Left hindlimb (tissue), 1 donor: Measurements from ENCODE around the gene FUT8.

ENCODE experiments used
- DNase-seq: peaks from one replicate; pipeline ENCODE4 v3.0.0-alpha.2; 2018

Gene FUT8

DNA sequence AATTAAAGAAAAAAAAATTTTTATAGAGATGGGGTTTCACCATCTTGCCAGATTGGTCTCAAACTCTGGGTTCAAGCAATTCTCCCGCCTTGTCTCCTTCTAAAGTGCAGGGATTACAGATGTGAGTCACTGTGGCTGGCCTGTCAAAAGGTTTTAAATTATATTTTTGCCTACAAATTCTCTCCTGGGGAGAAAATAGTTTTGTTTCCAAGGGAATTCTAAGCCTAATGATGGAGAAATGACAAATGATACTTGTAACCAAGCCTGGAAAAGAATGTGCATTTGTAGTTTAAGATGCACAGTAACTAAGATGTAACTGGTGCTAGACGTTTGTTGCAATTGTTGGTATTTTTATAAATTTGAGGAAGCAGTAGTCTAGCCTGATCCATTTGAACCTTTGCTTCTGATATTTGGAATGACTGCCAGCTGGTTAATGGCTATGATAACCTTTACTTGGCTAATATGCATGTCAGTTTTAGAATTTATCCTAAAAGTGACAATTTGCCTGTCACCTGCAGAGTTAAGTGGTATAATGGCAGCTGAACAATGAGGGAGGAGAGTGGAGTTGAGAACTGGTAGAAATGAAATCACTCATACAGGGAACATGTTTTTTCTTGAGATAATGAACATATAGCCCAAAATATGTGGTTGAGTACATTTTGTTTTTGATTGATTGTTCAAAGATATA is 148.0 kb downstream of the FUT8 start:
- DNase-seq: no peak

DNA sequence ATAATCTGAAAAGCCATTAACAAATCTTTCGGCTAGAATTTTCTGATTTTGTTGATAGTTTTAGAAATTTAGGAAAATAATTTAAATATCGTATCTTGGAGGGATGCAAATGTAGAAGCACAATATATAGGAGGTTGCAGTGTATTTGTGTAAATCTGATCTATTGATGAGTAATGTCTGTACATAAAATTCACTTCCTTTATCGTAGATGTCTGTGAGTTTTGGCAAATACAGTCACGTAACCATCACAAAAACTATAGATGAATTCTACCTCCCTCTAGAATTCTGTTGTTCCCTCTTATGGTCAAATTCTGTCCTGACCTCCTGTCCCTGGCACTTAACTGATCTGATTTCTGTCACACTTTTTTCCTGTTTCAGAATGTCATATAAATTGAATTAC is 151.8 kb downstream of the FUT8 start:
- DNase-seq: no peak

DNA sequence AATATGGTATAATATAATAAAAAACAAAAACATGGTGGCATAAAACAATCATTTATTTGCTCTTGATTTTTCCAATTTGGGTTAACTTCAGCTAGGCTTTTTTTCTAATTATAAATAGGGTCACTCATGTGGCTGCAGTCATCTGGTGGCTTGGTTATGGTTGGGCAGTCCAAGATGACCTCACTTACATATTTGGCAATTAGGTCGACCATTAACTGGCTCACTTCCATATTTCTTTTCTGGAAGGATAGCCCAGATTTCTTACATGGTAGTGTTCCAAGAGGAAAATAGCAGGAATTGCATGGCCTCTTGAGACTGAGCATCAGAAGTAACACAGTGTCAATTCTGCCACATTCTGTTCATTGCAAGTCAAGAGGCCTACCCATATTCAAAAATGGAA is 153.4 kb downstream of the FUT8 start:
- no peak for DNase-seq

DNA sequence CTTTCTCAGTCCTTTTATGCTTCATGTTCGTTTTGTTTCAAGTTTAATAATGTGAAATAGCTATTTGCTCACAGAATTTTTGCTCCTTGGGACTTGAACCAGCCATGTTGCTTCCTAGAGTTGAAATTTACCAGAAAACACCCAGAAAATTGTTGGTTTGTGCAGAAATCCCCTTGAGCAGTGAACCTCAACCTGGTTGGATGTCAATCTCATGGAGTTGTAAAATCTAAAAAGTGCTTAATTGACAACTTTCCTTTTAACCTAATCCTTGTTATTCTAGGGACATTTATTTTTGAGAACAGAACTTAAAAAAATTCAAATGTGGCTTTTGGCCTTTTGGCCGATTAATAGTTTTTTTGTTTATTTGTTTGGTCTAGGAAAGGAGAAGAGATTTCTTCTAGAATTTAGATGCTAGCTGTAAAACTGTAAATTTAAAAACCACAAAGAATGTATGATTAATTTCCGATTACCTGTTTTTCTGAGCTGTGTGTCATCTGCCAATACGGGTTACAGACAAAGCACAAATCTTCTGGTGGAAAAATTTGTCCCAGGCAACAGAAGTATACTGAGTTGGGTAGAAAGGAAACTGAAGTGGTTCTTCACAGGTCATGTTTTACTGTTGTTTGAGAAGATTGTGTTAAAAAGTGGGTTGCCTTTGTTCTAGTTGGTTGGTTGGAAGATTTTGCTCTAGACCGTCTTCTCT is 154.4 kb downstream of the FUT8 start:
- no peak for DNase-seq

DNA sequence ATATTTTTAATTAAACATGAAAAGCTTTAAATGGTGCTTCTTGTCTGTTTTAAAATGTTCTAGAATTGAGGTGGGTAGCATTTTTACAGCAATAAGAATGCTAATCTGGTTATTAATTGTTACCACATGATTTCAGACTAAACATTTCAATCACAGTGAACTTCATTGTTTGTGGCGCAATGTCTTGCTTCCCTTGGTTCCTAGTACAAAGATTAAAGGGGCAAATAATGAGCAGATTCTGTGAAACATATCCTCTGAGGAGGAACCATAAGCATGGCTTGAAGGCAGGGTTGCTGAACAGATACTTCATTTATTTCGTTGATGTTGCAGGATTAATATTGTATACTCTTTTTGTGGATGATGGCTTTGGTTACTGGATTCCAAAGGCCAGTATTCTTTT is 162.1 kb downstream of the FUT8 start:
- DNase-seq: no peak

DNA sequence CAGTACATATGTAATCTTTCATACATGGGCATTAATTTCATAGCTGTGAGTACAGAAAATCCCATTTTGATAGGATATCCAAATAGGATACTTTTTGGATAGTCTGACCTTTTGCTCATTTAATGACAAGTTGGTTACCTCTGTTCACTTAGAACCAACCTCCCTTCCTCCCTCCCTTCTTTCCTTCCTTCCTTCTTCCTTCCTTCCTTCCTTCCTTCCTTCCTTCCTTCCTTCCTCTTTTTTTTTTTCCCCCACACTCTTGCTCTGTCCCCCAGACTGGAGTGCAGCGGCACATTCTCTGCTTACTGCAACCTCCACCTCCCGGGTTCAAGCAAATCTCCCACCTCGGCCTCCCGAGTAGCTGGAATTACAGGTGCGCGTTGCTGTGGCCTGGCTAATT is 162.9 kb downstream of the FUT8 start:
- DNase-seq: no peak

DNA sequence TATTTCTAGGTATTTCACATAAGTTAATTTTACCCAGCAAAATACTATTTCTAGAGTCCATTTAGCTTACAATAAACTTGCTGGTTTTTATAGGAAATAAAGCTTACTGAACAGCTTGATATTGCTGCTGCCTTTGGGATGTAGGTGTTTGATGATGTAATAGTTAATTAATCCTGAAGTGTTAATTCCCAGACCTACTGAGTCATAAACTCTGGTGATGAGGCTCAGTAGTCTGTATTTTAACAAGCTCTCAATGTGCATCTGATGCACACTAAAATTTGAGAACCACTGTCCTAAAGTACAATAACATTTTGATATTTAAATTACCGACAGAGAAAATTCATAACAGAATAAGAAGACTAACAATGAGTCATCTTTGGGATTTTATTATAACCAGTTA is 168.4 kb downstream of the FUT8 start:
- DNase-seq: no peak

DNA sequence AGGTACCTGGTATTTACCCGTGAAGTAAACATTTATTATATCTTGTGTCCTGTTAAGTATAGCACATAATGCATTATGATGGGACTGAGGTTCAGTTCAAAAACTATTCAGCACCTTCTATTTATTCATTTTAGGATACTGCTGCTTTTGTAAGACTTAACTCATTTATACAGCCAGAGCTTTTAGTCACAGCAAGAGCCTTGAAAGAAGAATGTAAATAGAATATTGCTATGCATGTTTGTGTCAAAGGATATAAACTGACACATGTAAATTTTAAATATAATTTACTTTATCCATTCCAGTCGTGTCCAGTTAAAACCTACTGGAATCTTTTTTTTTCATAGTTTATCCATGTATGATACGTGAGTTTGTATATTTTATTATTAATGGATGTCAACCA is 168.8 kb downstream of the FUT8 start:
- DNase-seq: no peak

DNA sequence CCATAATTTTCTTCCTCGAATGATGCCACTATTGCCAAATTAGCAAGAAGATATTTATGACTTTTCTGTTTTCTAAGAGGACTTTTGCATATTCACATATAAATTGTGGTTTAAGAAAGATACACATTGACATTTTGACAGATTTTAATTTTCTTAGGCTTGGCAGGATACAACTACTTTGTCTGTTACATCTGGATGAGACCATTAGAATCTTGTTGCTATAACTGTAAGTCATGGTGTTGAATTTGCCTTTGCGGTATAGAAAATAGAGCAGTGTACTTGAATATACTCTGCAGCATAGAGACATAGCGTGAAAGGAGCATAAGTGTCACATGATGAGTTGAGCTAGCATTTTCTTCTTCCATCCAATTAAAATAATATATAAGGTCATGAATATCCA is 169.3 kb downstream of the FUT8 start:
- no peak for DNase-seq

DNA sequence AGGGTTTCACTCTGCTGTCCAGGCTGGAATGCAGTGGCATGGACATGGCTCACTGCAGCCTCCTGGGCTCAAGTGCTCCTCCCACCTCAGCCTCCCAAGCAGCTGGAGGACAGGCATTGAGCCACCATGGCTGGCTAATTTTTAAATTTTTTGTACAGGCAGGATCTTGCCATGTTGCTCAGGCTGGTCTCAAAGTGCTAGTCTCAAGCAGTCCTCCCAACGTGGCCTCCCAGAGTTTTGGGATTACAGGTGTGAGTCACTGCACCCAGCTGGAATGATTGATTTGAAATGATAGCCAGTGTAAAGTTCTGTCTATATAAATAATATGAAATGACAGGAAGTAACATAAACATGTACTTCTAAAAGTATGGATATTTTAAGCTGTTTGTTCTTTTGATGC is 172.7 kb downstream of the FUT8 start:
- no peak for DNase-seq

DNA sequence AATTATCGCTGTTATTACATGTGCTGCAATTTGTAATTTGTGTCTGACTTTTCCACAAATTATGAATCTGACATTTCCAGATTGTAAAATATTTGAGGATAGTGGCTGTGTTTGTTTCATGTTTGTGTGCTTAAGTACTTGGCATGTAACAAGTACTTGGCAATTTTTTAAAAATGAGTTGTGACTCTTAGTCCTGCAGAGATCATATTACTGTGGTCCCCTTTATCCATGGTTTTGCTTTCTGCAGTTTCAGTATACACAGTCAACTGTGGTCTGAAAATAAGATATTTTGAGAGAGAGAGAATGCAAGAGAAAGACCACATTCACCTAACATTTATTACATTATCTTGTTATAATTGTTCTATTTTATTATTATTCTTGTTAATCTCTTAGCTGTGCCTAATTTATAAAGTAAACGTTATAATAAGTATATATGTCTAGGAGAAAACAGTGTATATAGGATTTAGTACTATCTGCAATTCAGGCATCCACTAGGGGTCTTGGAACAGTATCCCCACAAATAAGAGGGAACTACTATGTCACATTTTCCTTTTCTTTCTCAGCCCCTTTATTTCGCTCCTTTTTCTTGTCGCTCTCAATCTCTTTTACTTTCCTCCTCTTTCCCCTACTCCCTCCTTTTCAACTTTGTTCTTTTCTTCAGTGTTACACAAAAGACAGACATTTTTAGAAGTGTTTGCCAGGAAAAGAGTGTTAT is 176.1 kb downstream of the FUT8 start:
- no peak for DNase-seq

DNA sequence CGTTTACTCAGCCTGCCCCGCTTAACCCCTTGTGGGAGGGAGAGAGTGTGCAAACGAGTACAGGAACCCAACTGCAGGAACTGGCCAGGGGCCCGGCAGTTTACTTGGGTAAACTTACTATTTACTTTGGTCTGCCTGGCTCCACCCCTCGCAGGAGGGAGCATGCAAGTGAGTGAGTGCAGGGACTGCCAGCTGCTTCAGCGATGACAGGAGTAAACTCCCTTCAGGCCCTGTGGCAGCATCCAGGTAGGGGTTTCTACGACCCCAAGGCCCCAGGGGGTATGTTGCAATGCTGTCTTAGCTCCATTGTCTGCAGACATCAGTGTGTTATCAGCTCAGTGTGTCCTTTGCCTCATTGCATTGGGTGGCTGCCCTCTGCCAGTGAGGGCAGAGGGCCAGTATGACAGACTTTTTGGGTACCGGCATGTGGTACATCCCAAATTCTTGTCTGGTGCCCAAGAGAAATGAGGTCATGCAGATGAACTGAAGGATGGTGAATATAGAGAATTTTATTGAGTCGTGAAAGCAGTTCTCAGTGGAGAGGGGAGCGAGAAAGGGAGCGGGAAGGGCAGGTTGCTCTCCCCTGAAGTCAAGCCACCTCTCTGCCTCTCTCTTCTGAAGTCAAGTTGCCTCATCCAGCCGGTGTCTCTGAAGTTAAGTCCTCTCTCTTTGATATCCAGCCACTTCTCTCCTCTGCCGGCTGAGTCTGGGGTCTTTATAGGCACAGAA is 181.8 kb downstream of the FUT8 start:
- DNase-seq: no peak

DNA sequence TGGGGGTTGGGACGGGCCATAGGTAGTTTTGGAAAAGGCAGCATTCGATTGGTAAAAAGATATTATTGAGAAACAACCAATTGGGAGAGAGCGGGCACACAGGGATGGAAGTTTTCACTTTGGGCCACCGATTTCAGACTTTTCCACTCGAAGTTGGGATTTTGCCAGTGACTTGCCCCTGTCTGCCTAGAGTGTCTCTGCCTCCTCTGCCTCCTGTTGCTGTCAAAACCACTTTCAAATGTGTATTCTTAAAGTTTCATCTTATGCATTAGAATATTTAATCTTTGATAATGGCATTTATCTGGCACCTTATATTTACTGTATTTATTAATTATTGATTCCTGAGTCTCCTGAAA is 182.3 kb downstream of the FUT8 start:
- no peak for DNase-seq

DNA sequence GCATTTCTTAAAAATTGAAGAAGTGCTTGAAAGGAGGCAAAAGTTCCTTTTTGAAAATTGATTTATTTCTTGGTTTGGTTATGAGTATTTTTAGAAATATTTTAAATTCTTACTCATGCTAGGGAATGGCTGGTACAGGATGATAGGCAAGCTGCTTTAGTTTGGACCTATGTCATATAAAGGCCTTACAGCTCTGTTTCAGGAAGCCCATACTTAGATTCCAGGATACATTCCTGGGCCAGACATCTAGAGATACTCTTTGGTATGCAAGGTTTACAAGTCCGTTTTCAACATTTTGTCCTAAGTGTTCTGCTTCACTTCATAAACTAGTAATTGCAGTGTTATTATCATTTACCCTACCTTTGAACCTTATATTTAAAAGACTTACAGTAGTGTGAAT is 186.8 kb downstream of the FUT8 start:
- no peak for DNase-seq

DNA sequence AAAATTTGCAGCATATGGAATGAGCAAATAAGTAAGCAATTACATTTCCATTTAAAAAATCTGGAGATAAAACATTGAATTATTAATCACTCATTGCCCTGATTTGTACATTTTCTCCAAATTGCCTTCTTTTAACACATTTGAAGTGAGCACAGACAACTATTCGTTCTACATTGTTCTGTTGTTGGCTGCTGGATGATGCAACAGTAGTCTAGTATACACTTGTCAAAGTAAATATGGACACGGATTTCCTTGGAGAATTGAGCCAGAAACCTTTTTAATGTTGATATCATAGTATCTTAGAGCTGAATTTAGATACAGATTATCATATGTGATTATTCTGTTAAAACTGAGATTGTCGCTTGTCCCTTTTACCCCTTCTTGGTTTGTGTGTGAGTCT is 188.2 kb downstream of the FUT8 start:
- DNase-seq: no peak

DNA sequence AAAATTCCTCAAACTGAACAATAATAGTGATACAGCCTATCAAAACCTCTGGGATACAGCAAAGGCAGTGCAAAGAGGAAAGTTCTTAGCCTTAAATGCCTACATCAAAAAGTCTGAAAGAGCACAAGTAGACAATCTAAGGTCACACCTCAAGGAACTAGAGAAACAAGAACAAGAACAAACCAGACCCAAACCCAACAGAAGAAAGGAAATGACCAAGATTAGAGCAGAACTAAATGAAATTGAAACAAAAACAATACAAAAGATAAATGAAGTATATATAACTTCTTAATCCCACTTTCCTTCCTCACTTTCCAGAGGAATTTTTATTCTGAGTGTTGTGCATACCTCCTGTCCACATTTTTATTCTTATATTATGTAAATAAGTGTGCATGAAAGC is 192.0 kb downstream of the FUT8 start:
- no peak for DNase-seq

DNA sequence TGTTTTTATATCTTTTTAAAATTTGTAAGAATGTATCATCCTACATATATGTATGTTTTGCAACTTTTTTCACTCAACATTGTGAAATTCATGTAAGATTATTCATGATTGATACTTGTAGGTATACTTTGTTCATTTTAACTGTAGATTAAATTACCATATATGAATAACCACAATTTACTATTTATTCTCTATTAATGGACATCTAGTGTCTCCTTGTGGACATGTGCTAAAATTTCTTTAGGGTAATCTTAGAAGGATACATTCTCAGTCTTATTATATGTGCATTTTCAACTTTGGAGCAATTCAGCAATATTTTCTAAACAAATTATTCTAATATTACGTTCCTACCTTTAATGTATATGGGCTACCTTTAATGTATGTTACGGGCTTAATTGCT is 192.4 kb downstream of the FUT8 start:
- DNase-seq: no peak

DNA sequence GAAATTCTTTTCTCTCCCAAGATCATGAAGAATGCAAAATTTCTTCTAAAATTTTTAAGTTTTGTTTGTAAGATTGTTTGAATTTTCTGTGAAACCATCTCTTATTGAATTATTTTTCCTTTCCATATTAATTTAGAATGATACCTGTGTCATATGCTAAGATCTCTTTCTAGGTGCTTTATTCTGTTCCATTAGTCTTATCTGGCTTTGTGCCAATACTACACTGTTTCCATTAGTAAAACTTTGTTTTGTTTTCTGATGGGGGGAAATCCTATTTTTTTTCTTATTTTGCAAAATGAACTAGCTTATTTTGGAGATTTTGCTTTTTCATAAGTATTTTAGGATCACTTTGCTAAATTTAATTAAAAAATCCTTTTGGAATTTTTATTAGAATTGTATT is 193.9 kb downstream of the FUT8 start:
- no peak for DNase-seq

DNA sequence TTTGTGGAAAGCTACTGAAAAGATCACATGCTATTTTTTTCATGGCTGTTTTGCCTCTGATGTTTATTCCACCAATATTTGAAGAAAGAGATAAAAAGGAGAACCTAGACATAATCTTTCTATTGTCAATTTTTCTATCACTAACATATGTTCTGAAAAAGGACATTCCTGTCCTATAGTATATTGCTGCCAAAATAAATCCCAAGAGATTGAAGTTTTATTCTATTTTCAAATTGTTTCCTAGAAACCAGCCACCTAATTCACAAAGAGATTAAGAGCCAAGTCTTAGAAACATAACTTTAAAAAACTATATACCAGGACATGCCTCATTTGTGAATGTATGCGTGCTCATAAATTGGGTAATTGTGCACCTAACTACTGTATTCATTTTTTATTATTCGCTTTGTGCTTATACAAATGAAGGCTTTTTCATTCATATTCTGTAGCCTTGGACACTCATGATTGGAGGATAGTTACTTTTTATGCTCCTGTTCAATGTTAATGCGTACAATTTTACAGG is 200.7 kb downstream of the FUT8 start:
- DNase-seq: no peak

DNA sequence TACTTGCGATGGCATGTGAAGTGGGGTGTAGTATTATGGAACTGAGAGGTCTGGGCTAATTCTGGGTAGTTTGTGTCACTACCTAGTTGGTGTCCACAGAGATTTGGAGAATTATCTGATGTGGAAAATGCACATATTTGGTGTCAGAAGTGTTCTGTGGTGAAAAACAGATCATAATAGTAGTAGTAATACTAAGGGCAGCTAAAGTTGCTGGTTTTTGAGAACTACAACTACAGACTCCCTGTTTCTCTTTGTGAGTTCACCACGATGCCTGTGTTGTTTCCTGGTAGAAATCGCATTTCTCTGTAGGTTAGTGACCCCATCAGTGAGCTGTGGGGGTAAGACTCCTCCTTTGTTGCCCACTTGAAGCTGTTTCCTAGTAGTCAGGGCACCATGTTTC is 206.5 kb downstream of the FUT8 start:
- DNase-seq: no peak

DNA sequence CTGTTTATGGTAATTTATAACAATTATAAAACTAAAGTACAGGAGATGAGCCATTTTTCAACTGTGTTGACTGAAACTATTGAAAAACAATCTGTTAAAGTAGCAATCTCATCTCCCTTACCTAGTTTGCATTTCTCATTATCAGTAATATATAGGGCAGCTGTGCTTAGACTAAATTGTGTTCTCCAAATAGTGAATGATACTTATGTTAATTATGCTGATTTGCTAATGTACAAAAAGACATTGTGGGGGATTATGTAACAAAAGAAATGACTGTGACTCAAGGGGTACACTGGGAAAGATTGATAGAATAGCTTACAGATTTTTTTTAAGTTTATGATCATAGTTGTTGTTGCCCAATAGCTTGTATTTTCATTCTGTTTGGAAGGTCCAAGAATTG is 207.7 kb downstream of the FUT8 start:
- DNase-seq: no peak

DNA sequence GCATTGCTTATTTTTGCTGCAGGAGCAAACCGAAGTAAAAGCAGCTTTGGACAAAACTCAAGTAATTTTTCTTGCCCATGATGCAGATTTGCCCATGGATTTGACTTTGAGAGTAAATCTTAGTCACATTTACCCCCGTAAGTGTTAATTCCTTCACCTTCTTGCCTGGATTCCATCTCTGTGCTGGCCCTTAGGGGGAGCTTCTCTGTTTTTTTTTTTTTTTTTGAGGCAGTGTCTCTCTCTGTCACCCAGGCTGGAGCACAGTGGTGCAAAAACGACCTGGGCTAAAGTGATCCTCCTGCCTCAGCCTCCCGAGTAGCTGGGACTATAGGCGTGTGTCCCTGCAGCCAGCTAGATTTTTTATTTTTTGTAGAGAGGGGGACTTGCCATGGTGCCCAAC is 210.2 kb downstream of the FUT8 start:
- no peak for DNase-seq

DNA sequence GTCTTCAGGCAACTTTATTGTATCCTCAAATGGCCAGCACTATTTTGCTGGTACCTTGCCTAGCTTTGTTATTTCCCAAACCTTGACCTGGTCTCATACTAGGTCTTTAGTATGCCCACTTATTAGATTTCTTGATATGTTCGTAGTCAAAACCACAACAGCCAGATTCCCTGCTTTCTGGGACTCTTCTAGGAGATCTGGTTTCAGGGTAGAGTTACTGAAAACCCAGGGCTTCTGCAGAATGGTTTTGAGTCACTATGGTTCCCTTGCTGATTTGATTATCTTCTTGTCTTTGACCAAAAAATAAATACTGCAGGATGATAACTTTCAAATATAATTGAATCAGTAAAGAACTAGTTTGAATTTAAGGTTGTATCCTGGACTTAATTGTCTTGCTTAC is 211.2 kb downstream of the FUT8 start:
- DNase-seq: no peak

DNA sequence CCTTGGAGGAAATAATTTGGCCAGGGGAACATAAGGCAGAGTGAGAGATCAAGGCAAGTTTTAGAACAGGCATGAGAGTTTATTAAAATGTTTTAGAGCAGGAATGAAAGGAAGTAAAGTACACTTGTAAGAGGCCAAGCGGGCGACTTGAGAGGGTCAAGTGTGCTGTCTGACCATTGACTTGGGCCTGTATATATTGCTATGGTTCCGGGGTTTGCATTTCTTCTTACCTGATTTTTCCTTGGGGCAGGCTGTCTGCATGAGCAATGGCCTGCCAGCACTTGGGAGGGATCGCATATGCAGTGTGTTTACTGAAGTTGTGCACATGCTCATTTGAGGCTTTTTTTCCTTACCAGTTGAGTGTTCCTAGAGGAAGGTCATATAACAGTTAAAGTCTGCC is 214.8 kb downstream of the FUT8 start:
- no peak for DNase-seq
